ENCODE data around the gene SF1.
"Not testable (repeated sequence)": the region's sequence is repeated elsewhere in the genome, so short reads cannot be mapped to it uniquely, and the experiment has no call there.

SF1 gene

GRCh38 chr11:64778473-64779298 is at the start of gene SF1:
TSS of gene SF1 (minus strand) at chr11:64778542. CDS start at chr11:64778392, 150 bp downstream.
- DNase-seq: peak; percentile 99

- no peak for DNase-seq
Observed at GRCh38 chr11:64827451-64827839, 49.1 kb upstream of the SF1 start.

GRCh38 chr11:64826578-64827450 is 48.5 kb upstream of the SF1 start:
- no peak for DNase-seq

GRCh38 chr11:64826062-64826461 is 47.7 kb upstream of the SF1 start:
- no peak for DNase-seq

- DNase-seq: no peak
Observed at GRCh38 chr11:64823568-64824119, 45.3 kb upstream of the SF1 start.

- DNase-seq: no peak
Observed at GRCh38 chr11:64817476-64817875, 39.1 kb upstream of the SF1 start.

- not testable (repeated sequence) for DNase-seq
Observed at GRCh38 chr11:64815433-64815832, 37.1 kb upstream of the SF1 start.

GRCh38 chr11:64814712-64815187 is 36.4 kb upstream of the SF1 start:
- DNase-seq: no peak

DNA sequence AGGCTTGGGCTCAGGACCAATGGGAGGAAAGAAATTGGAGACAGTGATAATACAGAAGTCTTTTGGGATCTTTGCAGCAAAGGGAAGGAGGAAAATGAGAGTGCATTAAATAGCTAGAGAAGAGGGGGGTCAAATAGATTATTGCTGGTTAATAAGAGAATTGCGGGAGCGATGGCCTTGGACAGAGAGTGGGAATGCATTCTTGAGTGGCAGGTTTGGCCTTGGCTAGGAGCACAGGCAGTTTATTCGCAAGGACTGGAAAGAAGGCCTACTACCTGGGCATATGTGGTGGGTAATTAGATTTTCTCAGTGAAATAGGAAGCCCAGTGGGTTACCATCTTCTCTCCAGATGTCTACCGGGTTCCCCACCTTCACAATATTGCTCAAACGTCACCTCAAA is 35.5 kb upstream of the SF1 start:
- no peak for DNase-seq

DNA sequence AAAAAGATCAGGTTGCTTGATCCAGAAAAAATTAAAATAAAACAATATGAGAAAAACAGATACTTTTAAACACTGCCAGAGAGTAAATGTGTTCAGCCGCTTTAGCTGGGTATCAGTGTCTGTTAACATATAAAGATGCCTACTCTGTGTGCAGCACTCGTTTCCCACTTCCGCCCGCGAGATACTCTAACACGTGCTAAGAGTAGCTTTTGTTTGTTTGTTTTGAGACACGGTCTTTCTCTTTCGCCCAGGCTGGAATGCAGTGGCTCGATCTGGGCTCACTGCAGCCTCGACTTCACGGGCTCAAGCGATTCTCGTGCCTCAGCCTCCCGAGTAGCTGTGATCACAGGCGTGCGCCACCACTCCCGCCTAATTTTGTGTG is 32.5 kb upstream of the SF1 start:
- DNase-seq: peak; percentile 85

DNA sequence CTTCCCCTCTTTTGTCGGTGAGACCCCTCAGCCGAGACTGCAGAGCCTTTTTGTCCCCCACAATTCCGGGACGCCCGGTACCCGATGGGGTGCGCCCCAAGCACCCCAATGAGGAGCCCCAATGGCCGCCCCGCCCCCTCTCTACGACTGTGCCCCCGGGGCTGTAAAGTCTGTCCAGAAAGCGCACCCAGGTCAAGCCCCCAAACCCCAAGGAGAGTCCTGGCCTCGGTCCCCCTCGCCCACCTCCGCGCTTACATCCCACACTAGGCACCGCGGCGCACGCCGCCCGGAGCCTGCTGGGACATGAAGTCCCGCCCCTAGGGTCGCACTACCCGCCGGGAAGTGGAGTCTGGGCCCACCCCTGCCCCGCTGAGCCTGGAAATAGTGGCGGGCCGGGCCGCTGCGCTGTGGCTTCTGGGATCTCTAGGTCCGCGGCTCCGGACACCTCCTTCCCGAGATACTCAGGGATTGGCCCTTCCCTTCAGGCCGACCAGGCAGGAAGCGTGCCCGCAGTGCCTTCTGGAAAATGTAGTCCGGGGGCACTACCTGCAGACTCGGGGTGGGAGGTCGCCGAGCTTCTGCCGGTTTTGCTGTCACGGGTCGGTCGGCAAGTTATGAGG is 32.0 kb upstream of the SF1 start, which contains the start of gene MEN1:
TSS of gene MEN1 (minus strand) at position 281 of the 620 bp plus-strand sequence. CDS start 442 bp downstream, outside the sequence.
- peak; percentile 97 for DNase-seq

GRCh38 chr11:64809781-64810241 is 31.5 kb upstream of the SF1 start:
- no peak for DNase-seq

DNA sequence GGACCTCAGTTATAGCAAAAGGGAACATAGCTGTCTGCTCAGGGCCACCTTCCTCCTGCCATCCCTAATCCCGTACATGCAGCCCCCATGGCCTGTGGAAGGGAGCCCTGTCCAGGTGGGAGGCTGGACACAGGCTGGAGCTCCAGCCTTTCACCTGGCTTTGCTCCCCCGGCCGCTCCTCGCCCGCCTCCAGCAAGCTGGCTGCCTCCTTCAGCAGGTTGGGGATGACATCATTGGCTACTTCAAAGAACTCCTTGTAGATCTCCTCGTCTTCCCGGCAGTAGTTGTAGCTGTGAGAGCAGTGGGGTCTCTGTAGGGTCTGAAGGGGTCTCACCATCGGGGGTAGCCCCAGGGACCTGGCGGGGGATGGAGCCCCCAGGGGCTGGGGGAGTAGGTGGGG is 27.1 kb upstream of the SF1 start:
- no peak for DNase-seq

- DNase-seq: no peak
Observed at GRCh38 chr11:64804346-64805210, 26.2 kb upstream of the SF1 start.

DNA sequence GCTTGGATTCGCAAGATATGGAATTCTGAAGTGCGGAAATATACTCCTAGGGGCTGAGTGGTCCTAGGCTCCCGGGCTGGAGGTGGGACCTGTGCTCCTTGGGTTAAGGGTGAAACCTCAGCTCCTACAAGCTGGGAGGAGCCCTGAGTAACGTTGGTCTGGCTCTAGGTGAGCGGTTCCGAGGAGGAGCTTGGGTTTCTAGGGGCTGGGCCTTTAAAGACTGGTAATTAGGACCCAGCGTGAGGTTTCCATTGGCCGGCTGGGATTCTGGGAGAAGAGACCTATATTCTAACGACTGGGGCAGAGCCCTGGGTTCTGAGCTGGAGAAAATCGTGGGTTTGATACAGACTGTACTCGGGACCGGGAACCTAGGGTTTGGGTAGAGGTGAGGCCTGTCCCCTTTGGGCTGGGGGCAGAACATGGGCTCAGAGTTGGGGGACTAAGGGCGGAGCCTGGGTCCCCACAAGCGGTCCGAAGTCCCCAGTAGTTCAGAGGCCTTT is 25.6 kb upstream of the SF1 start:
- DNase-seq: no peak

GRCh38 chr11:64803158-64803845 is 25.0 kb upstream of the SF1 start, which contains the start of gene MAP4K2:
TSS of gene MAP4K2 (minus strand) at chr11:64803214. CDS start at chr11:64803149, 65 bp downstream.
- DNase-seq: peak; percentile 82

- DNase-seq: no peak
Observed at GRCh38 chr11:64802370-64803157, 24.2 kb upstream of the SF1 start.

DNA sequence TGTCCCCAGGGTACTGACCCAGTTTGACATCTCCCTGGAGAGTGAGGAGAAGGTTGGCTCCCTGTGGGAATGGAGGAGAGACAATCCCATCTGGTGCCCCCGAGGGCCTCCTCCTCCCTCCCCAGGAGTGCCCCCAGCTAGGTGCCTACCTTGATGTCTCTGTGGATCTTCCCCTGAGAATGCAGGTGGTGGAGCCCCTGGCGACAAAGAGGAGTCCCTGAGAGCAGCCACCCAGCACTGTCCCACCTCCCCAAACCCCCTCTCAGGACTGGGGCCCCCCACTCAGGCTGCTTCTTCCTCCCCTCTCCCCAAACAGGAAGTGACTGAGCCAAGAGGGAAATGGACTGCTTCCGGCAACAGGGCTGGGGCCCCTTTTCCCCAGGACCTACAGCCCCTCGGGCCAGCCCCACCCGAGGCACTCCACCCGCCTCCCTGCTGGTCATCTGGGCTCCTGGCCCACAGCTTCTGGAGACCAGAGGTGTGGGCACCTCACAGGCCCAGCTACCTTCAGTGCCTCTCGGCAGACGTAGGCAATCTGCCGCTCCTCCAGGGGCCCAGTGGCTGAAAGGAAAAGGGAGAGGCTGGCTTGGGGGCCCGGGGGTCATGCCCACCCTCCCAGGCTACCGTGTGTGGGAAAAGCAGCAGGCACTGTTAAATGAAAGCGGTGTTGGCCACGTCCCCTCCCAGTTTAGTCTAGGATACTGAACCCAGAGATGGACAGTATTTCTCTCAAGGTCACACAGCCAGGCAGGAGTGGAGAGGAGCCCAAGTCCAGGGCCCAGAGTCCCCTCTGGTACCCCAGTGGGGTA is 23.4 kb upstream of the SF1 start:
- DNase-seq: no peak

DNA sequence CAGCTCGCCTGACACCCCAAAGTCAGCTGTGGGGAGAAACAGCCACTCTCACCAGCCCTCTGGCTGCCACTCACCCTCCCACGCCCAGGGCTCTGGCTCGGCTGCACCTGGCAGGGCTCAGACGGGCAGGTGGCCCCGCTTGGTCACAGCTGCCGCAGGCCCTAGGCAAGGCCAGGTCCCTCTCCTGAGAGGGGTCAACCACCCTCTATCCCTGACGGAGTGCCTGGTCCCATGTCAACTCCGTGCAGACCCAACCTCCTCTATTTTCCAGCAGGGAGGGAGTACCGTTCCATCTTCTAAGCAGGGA is 22.8 kb upstream of the SF1 start:
- DNase-seq: no peak
